Measurements from ENCODE around the gene ZNF839.
A peak's percentile ranks its signal among the peaks of the same experiment; 100 is the strongest.
"Not testable (repeated sequence)": the region's sequence is repeated elsewhere in the genome, so short reads cannot be mapped to it uniquely, and the experiment has no call there.

ZNF839 gene

DNA sequence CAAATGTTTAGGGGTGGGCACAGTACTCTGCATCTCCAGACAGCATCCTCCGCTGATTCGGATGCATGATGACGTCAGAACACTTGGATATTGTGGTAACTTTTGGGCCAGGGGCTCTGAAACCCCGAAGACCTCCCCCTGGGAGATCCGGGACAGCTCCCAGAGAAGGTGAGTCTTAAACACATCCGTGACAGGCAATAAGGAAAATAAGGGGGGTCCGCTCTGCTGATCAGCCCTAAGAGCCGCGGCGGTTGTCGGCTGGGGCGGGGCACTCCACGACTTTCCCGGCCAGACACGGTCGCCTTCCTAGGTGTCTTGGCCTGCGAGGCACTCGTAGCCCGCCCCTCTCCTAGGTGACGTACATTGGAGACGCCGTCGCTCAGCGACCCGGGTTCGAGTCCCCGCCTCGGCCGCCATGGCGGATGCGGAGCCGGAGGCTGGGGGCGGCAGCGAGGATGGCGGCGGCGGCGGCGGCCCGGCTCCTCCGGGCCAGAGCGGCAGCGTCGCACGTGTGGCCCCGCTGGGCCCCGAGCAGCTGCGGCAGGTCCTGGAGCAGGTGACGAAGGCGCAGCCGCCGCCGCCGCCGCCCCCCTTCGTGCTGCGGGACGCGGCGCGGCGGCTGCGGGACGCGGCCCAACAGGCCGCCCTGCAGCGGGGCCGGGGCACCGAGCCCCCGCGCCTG, at the start of gene ZNF839:
ZNF839 (plus strand) TSS at position 396 of the 682 bp plus-strand sequence; CDS start at position 416, 20 bp downstream.
- DNase-seq: peak; percentile 93

DNA sequence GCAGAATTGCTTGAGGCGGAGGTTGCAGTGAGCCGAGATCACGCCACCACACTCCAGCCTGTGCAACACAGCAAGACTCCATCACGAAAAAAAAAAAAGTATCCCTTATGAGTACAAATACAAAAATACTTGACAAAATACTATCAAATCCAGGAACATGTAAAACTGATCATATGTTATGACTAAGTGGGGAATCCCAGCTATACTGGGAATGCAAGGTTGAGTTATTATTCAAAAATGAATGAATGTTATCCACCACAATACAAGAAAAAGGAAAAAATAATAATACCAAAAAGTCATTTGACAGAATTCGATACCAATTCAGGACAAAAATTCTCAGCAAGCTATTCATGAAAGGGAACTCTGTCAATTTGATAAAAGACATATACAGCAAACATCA, 47.2 kb upstream of the ZNF839 start:
- no peak for DNase-seq

DNA sequence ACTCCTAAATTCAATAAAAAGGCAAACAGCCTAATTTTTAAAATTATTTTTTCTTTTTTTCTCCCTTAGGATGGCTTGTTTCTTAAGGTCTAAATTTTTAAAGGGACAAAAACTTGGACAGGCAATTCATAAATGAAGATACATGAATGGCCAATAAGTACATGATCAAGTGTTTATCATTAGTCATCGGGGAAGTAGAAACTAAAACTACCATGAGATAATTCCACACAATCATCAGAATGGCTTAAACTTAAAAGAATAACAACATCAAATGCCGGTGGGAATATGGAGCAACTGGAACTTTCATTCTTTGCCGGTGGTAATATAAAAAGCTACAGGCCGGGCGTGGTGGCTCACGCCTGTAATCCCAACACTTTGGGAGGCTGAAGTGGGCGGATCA, 43.7 kb upstream of the ZNF839 start:
- DNase-seq: no peak

DNA sequence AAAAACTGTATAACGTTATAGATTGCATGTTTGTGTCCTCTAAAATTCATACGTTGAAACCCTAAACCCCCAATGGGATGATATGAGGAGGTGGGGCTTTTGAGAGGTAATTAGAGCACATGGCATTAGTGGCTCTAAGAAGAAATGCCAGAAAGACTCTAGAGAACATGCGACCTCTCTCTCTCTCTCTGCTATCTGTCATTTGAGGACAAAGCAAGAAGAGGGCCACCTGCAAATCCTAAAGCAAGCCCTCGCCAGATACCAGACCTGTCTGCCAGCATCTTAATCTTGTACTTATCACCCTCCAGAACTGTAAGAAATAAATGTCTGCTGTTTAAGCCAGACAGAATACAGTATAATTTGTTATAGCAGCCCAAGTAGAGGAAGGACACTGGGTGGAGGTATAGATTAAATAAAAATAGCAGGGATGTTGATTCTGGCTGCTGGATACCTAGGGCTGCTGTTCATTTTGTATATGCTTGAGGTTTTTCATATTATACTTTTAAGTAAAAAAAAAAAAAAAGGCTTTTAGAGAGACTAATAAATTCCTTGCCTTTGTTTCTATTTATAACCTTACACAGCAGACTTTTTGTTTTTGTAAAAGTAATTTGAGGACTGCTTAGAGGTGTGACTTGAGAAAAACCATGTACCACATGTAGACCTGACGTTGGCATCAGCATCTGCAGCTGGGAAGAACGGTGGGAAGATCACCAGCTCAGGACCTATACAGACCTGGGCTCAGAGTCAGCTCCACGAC, 41.5 kb upstream of the ZNF839 start:
- DNase-seq: no peak

DNA sequence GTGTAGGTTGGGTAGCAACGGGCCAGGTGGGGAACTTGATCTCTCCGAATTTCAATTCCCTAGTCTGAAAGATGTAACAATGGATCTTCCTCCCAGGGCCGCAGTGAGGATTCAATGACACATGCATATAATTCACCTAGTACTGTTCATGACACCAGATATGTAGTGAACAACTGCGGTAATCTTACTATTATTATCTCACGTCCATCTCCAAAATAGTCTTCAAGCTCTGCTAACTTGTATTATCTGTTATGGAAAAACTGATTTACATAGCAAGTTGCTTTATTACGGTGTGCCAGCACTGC, 41.0 kb upstream of the ZNF839 start:
- DNase-seq: no peak

DNA sequence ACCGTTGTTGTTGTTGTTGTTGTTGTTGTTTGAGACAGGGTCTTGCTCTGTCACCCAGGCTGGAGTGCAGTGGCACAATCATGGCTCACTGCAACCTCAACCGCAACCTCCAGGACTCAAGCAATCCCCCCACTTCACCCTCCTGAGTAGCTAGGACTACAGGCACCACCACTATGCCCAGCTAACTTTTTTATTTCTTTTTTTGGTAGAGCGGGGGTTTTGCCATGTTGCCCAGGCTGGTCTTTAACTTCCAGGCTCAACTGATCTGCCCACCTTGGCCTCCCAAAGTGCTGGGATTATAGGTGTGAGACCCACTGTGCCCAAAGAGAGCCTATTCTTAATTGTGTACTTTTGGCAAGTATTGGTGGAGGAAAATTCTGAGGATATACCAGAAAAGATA, 40.3 kb upstream of the ZNF839 start:
- DNase-seq: no peak

DNA sequence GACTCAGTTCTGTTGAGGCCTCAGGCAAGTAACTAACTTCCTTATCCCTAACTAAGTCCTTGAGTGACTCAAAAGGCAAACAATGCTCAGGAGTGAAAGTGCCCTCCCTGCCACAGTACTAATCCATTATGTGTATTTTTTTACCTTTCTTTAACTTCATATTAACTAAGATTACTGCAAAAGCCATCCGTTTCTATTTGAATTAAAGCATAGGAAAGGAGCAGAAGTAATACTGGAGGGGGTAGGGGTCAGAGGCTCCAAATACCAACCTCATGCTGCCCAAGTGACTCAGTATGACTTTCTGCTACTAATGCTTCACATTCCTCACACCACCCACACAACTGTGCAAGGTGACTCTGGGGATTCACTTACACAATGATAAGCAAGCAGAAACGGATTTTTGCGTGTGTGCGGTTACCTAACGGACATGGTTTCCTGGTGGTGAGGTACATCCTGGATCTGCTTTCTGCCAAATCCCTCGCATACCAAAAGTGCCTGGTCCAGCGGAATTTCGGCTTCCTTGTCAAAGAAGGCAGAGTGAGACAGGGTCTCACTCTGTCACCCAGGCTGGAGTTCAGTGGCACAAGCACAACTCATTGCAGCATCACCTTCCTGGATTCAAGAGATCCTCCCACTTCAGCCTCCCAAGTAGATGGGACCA, 39.7 kb upstream of the ZNF839 start:
- DNase-seq: peak; percentile 3

DNA sequence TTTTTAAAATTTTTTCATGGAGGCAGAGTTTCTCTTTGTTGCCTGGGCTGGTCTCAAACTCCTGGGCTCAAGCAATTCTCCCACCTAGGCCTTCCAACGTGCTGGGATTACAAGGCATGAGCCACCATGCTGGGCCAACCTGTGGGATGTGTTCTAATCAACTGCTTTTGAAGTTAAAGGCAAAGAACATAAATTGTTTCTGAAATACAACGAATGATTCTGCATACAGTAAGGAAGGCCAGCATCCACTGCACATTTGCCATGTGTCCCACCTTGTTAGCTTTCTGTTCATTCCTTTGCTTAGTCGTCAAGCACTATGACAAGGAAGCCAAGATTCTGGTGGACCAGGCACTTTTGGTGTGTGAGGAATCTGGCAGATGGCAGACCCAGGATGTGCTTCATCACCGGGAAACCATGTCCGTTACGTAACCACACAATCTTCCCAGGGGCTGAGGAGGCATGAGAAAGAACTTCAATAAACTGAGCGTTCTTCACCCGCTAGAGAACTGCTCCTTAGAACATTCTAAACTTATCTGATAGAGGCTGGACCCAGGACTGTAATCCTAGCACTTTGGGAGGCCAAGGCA, 39.1 kb upstream of the ZNF839 start:
- DNase-seq: no peak

DNA sequence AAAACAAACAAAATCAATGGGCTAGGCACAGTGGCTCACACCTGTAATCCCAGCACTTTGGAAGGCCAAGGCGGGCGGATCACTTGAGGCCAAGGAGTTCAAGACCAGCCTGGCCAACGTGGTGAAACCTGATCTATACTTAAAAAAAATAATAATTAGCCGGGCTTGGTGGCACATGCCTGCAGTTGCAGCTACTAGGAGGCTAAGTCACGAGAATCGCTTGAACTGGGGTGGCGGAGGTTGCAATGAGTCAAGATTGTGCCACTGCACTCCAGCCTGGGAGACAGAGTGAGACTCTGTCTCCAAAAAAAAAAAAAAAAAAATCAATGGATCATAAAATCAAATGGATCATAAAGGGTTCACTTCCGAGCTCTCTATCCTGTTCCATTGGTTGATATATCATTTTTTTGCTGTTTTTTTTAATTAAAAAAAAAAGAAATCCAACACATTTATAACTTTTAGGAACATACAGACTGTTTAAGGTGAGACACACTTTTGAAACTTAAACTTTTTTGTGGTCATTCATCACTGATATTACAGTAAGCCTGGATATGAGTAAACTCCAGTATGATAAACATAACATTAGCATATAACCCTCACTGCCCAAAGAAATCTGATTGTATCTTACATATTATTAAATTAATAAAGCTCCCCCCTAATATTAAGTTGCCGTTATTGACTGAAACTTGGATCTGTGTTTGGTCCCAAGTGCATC, 36.6 kb upstream of the ZNF839 start:
- DNase-seq: no peak

DNA sequence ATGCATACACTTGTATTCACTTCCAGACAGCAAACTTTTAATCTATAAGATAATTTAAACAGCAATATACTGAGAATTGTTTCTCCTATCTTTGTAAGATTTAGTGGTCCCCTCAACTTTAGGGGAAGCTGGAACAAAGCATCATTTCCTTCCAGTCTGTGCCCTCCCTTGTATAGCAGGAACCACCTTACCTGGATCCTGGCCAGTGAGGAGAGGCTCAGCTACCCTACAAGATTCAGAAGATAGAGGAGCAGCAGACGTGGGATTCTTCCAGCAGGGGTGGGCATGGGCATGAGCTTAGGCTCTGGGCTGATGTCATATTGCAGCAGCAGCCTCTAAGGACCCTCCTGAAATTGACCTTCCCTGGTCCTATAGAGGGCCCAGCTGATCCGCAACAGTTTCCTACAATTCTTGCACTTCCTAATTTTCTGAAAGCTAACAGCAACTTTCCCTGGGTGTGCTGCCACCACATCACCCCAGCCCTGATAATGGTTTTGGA, 35.9 kb upstream of the ZNF839 start:
- DNase-seq: no peak

DNA sequence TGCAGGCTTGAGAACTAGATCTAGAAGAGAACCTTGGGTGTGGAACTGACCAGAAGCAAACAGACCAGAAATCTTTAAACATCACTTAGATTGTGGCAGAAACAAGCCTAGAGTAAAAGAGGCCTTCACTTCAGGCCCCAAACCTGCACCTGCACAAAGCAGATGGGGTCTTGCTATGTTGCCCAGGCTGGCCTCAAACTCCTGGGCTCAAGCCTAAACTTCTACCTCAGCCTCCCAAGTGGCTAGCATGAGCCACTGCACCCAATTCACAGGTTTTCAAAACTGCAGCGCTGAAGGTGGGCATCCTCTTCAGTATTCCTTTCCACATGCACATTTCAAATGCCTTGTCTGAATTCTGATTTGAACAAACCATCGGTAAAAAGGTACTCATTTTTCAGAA, 34.4 kb upstream of the ZNF839 start:
- no peak for DNase-seq

DNA sequence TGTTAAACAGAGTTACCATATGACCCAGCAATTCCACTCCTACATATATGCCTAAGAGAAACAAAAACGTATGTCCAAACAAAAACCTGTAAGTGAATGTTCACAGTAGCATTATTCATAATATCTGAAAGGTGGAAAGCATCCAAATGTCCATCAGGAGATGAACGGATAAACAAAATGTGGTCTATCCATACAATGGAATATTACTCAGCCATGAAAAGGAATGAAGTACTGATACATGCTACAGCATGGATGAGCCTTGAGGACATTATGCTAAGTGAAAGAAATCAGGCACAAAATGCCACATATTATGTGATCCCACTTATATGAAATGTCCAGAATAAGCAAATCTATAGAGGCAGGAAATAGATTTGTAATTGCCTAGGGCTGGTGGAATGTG, 31.4 kb upstream of the ZNF839 start:
- DNase-seq: no peak

DNA sequence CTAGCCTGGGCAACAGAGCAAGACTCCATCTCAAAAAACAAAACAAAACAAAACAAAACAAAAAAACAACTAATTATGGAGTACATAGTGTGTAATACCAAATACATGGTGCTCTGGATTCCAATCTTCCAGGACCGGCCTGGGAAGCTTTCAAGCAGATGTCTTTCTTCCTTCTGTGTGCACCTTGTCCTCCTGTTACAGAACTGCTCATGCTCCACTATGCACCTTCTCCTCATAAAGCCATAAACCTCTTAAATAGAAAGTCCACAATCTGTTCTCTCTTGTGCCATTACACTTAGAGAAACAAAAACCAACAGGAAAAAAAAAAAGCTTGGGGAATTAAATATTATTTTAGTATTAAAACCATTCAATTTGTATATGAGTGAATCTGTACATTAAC, 27.1 kb upstream of the ZNF839 start:
- DNase-seq: no peak

DNA sequence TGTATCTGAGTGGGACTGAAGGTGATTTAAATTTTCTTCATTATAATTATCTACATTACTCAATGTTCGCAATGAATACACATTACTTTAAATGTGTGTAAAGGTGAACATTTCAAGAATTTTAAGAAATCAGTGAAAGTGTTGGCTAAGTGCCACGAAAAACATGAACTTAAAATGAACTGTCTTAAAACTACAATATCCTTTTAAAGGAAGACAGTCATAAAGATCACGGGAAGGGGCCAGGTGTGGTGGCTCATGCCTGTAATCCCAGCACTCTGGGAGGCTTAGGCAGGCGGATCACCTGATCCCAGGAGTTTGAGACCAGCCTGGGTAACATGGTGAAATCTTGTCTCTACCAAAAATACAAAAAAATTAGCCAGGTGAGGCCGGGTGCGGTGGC, 25.8 kb upstream of the ZNF839 start:
- DNase-seq: no peak

DNA sequence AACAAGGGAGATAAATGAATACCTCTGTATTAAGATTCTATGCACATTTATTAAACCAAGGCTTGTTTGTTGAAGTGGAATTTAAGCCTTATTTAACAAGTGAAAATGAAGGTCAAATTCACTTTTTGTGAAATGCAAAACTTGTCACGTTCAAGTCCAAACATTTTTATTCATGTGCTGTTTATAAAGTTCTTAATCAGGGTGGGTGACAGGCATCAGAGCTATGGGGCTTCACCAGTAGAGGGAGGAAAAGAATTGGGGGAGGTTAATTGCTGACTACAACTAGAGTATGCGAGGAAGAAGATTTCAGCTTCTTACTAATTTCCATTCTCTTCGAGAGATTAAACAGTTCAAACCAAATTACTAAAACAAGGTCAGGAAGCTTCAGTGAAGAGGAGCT, 24.3 kb upstream of the ZNF839 start:
- no peak for DNase-seq

DNA sequence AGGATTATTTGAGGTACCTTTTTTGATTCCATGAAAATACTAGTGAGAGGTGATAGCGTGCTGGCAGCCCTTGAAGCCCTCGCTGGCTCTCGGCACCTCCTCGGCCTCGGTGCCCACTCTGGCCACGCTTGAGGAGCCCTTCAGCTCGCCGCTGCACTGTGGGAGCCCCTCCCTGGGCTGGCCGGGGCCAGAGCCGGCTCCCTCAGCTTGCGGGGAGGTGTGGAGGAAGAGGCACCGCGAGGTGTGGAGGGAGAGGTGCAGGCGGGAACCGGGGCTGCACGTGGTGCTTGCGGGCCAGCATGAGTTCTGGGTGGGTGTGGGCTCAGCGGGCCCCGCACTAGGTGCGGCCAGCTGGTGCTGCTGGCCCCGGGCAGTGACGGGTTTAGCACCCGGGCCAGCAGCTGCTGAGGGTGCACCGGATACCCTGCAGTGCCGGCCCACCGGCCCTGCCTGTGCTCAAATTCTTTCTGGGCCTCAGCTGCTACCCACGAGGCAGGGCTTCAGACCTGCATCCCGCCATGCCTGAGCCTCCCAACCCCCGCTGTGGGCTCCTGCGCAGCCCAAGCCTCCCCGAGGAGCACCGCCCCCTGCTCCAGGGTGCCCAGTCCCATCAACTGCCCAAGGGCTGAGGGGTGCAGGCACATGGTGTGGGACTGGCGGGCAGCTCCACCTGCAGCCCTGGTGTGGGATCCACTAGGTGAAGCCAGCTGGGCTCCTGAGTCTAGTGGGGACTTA, 21.9 kb upstream of the ZNF839 start:
- no peak for DNase-seq

DNA sequence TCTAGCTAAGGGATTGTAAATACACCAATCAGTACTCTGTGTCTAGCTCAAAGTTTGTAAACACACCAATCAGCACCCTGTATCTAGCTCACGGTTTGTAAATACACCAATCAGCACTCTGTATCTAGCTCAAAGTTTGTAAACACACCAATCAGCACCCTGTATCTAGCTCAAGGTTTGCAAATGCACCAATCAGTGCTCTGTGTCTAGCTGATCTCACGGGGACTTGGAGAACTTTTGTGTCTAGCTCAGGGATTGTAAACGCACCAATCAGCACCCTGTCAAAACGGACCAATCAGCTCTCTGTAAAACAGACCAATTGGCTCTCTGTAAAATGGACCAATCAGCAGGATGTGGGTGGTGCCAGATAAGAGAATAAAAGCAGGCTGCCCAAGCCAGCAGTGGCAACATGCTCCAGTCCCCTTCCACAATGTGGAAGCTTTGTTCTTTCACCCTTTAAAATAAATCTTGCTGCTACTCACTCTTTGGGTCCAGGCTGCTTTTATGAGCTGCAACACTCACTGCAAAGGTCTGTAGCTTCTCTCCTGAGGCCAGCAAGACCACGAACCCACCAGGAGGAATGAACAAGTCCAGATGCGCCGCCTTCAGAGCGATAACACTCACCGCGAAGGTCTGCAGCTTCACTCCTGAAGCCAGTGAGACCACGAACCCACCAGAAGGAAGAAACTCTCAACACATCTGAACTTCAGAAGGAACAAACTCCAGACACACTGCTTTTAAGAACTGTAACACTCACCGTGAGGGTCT, 21.1 kb upstream of the ZNF839 start:
- DNase-seq: not testable (repeated sequence)

DNA sequence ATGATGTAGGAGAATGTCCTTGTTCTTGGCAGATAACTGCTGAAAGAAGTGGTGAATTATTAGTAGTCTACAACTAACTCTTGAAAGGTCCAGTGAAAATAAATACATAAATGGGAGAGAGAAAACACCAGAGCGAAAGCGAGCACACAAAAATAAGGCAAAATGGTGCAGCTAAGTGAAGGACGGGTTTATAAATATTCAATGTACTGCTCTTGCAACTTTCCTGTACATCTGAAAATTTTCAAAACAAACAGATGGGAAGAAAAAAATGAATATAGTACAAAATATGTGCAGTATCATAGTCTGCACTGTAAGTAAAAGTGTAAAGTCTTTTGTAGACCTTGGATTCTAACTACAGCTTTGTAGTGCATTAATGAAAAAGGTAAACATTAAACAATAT, 15.9 kb upstream of the ZNF839 start:
- DNase-seq: no peak

DNA sequence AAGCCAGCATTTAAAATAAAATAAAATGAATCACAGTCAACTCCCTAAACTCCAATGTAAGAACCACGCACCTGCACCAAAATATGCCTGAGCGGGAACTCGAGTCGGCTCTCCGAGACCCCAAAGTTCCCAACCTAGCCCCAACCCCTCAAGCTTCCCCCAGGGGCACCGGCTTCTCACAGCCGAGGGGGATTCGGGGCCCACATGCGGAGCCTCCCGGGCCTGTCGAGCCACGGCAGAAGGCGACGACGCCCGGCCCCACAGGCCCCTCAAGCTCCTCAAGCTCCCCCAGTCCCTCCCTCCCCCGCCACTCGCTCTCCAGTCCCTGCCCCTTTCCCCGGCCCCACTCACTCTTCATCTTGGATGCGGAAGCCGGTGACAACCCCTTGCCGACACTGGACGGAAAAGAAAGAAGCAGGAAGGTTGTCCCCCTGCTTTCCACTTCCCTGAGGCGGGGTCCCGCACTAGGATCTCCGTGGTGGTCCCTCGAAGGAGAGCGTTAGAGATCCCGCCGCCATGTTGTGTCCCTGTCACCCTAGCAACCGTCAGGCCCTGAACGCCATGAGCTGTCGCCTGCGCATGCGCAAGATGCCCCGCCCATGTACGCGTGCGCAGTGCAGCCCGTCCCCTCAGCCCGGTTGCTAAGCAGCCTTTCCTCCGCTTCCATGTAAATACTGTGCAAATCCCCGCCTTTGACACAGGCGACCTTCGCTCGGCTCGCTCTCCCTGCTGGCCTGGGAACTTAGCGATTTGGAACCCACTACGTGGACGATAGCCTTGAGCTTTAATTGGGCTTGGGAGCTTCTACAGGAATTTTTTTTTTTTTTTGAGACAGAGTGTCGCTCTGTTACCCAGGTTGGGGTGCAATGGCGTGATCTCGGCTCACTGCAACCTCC, 14.7 kb upstream of the ZNF839 start, which contains the start of gene MOK:
MOK (minus strand) TSS at position 554 of the 896 bp plus-strand sequence; CDS start at position 358, 196 bp downstream.
- peak; percentile 95 for DNase-seq

Data from DMS53 (cell line).